ENCODE measurements around the gene RERG.

The RERG gene

DNA sequence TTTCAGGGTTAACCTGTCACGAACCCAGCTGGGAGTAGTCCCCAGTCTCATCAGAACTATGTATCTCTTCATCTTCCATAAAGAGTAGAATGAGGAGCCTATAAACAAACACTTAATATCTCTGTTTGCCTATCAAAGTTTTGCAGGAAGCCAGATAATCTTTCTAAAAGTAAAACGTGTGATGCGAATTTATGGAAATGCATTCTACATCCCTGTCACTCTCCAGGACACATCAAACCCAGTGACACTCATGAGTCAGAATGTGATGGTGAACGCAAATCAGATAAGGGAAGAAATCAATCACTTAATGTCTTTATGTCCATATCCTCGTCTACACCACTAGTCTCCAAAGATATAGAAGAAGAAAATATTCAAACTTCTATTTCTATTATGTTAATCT is 37.4 kb downstream of the RERG start:
- no peak for DNase-seq

DNA sequence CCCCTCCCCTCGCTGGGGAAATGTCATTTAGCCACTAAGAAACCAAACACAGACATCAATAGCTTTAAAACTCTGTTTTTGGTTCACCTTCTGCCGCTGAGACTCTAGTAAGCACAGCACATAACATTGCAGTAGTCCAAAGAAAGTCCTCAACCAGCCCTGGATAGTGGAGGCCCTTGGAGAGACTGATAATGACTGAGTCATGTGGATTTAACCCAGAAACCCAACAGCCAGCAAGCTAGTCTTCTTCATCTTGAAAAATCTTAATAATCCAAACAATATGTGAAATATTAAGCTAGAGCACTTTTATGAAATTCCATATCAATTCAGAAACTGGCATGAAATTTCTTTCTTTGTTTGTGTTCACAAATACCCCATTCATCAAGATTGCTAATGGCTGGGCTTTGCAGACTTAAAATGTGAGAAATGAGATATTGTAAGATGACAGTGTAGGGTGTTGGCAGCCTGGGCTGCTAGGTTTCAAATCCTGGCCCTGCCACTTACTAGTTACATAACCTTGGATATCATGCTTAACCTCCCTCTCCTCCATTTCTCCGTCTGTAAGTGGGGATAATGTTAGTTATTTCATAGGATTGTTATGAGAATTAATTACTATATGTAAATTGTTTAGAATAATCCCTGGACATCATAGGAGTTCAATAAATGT is 40.1 kb downstream of the RERG start:
- no peak for DNase-seq

DNA sequence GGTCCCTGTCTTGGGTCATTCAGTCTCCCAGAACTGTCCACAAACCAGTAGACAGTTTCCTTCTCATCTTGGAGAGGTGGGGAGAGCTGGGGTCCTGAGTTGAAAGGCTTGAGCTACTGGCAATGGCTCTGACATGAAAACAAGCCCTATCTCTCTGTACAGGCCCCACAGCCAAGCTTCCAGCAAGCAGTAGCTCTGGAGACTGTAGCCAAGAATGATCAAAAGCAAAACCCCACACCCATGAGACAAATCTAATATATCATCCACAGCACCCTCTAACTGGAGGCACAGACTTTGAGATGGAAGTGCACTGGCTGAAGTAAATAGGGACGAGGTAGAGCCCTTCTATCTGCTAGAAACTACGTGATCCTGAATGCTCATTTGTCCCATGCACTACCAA is 40.9 kb downstream of the RERG start:
- DNase-seq: no peak

DNA sequence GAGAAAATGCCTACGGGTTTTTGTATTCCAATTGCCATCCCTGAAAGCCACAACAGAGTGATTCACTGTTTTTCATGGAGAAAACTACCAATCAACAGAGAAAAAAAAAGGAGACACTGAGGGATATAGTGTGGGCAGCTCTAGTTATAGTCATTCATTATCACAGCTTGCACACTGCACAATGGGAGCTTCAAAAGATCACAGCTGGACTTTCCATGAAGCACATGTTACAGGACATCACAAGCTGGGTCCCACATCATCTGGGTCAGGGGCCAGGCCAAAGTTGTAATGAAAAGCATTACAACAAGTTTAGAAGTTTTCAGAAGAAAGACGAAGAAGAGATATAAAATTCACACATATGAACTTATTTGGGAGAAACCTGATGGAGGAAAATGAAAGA is 41.5 kb downstream of the RERG start:
- no peak for DNase-seq

DNA sequence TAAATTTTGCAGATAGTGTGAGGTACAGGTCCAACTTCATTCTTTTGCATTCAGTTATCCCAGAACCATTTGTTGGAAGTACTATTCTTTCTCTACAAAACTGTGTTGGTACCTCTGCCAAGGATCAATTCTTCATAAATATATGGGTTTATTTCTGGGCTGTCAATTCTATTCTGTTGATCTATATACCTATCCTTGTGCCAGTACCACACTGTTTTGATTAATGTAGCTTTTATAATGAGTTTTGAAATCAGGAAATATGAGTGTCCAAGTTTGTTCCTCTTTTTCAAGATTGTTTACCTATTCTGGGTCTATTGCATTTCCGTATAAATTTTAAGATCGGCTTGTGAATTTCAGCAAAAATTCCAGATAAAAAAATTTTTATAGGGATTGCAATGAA is 48.1 kb downstream of the RERG start:
- DNase-seq: no peak

DNA sequence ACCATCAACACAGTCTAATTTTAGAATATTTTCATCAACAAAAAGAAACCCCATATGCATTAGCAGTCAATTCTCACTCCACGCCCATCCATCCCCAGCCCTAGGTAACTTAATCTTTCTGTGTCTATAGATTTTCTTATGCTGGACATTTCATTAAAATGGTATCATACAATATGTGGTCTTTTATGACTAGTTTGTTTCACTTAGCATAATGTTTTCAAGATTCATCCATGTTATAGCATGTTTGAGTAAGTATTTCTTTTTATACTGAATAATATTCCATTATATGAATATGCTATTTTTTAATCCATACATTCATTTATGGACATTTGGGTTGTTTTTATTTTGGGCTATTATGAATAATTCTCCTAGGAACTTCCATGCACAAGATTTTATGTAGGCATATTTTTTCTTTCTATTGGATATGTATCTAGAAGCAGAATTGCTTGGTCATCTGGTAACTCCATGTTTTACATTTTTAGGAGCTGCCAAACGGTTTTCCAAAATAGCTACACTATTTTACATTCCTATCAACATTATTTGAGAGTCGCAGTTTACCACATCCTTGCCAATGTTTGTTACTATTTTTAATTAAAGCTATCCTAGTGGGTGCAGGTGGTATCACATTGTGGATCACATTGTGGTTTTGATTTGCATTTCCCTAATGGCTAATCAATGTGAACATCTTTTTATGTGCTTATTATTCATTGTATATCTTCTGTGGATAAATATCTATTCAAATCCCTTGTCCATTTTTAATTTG is 49.0 kb downstream of the RERG start:
- DNase-seq: no peak

DNA sequence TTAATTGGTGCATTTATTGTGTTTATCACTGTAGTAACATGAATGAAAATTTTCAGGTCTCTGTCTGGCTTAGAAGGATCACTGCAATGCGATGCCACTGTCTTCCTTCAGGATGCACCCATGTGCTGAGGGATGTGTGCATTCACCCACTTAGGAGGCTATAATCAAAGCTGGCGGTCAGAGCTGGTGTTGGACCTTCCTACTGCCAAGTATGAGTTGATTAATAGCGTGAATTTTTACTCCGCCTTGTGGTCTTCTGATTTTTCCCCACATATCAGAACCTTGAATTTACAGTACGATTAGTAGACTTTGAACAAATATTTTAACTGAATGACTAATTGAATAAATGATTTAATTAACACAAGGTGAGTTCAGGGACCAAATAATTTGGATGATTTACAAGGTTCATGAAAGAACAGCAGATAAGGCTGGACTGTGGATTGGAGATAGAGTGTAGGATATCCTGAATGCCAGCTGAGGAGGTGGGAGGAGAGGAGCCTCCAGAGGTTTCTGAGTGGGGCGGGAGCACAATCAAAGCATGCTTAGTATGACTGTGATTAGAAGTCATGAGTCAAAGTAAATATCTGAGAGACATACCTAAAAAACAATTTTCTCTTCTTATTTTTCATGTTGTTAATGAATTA is 50.1 kb downstream of the RERG start:
- no peak for DNase-seq

DNA sequence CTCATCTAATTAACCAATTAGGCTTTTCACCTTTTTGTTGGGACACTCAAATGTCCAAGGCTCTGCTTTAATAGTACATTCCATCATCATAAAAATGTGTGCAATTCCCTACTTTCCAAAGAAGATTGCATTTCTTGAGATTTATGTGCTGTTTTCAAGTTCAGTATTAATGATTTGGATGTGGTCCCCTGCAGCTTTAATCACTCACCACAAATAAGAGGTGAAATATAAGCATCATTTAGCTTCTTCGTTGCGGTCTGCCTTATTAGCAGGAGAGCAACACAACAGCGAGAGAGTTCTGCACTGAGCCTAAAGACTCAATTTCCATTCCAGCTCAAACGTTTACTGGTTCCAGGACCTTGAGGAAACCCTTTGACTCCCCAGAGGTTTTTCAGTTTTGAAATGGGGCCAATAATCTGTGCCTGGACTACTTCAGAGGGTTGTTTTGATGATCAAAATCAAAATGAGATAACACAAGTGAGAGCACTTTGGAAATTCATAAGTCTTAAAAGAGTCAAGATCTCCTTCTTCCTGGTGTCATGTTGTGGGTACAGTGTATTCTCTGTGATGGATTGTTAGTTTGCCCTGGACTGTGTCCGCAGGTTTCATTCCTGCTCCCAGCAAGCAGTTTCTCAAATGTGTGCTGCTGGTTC is 53.1 kb downstream of the RERG start:
- DNase-seq: no peak

DNA sequence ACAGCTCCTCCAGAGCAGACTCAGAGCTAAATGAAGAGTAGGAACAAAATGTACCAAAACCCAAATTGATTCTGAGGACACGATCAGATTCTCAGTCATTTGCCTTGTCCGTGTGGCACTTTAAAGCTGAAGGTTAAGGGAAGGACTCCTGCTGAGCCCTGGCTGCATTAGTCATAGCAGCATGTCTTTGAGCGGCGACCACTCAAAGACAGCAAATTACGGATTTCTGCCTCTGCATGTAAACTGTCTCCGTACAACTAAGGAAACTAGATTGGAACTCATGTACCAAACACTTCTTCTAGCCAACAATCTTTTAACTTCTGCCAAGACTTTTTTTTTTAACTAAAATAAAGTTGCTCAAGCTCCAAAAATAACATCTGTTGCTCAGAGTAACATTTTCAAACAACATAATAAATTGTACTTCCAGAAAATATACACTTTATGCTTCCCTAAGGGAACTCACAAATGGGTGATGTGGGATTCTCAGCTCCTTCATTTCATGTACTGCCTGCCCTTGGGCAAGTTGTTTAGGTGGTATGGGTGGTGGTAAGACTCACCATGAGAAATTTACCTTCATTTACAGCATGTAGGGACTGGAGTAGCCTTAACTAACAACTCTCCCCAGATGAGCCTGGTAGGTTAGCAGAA is 56.1 kb downstream of the RERG start:
- DNase-seq: no peak

DNA sequence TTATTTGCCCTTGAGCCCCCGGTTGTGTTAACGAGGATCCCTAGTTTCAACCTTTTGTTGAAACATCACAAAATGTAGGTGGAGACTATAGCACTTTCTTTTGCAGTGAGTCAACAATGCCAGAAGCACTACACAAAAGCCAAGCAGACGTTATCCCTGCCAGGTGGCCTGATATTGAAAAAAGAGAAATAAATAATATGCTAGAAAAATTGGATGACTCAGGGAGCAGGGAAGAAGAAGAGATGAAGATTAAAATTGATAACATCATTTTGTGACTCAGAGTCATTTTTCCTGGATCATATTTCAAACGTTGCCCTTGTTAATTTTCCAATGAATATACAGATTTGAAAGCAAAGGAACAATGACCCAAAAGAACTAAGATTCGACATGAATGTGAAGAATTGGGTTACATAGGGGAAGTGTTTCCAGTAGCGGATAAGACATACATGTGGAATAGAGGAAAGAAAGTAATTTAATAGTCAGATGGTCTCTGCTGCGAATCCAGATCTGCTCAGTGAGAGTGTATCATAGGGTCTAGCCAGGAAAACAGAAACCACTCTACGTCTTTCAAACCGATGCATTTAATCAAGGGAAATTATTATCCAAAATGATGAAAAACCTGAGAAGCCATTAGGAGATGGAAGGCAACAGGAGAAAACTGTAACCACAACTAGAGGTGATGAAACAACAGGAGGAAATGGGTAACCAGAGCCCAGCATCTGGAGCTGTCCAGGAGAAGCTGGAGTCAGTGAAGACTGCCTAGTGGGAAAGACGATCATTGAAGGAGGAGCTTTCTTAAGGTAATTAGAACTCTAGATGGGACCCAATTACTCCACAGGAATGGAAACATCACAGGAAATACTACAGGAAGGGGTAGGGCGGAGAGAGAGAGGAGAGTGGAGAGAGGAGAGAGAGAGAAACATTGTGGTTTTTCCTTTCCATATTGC is 57.9 kb downstream of the RERG start:
- DNase-seq: no peak

DNA sequence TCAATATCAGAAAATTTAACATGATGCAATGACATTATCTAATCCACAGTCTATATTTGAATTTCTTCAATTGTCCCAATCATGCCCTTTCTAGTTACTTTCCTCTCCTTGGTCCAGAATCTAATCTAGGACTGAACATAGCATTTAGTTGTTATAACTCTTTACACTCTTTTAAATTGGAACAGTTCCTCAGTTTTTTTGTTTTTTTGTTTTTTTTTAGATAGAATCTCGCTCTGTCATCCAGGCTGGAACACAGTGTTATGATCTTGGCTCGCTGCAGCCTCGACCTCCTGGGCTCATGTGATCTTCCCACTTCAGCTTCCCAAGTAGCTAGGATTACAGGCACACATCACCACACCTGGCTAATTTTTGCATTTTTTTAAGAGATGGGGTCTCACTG is 63.1 kb downstream of the RERG start:
- DNase-seq: no peak

DNA sequence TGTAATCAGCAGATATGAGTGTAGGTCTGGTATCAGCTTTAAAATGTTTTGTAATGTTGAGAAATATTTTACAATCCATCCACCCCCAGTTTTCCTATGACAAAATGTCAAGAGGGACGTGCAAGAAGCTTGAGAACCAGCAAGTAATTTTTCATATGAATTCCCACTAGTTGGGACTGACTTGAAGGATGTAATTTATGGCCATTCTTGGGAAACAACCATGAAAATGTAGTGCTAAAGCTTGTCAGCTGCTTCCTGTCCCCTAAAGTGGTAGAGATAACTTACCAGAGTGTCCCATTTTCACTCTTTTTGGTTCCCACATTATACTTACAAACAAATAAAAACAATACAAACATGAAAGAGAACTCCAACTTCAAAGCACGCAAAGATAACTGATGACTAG is 63.9 kb downstream of the RERG start:
- no peak for DNase-seq

DNA sequence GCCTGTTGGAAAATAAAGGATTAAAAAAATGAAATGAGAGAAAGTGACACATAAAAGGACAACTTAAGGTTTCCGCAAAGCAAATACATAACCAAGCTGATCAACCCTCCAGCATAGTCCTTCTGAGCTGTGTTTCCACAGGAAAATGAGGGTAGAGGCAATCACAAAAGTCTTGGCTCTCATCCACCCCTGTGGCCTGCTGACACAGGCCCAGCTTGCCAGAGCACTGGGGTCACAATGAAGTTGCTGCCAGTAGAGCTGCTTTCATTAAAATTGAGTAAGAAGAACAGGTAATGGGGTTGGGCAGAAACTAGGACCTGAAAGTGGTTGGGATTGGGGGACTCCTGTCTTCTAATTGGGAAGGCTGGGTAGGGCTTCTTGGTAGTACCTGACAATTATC is 65.9 kb downstream of the RERG start:
- DNase-seq: no peak

DNA sequence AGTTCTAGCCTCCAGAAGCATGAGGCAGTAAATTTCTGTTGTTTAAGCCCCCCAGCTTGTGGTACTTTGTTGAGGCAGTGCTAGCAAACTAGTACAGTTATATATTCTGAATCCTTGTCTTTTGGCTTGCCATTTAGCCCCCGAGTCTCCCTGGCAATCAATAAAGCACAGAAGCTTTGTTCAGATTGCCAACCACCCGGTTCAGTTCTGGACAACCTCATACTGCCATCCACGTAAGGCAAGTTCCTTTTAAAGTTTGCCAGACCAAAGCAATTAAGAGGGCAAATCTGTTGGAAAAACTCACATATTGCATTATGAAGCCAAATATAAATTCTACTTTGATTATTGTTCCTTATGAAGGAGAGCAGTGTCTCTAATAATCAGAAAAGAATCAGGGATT is 67.1 kb downstream of the RERG start:
- DNase-seq: no peak

DNA sequence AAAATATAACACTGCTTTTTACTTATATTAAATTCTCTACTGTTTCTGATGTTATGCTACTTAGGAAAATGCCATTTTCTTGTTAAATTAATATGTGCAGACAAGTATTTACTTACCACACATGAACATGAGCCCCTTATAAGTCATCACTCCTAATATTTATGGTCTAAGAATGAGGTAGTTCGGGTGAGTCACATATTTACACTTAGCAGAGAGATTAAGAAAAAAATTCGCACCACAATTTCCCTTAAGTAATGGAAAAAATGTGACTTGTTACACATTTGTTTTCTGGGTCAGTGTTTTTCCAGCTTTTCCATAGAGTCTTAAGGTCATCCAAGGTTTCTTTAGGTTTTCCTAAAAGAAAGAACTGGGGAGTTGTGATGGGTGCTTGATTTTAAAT is 68.3 kb downstream of the RERG start:
- DNase-seq: no peak

DNA sequence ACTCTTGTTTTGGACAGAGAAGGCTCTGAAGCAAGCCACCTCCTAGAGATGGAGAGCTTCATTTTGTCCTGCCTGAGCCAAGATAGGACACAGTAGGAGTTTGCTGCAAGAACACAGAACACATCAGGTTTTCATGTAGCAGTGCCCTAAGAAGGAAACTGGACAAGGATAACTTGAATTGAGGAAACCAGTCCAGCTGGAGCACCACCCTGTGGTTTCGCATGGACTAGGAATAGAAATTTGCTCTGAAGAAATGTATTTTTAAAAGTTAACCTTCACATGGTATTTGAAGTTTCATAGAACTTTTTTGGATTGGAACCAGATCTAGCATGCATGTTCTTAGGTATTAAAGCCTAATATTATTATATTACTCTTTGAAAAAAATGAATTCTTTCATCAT is 68.8 kb downstream of the RERG start:
- DNase-seq: no peak

DNA sequence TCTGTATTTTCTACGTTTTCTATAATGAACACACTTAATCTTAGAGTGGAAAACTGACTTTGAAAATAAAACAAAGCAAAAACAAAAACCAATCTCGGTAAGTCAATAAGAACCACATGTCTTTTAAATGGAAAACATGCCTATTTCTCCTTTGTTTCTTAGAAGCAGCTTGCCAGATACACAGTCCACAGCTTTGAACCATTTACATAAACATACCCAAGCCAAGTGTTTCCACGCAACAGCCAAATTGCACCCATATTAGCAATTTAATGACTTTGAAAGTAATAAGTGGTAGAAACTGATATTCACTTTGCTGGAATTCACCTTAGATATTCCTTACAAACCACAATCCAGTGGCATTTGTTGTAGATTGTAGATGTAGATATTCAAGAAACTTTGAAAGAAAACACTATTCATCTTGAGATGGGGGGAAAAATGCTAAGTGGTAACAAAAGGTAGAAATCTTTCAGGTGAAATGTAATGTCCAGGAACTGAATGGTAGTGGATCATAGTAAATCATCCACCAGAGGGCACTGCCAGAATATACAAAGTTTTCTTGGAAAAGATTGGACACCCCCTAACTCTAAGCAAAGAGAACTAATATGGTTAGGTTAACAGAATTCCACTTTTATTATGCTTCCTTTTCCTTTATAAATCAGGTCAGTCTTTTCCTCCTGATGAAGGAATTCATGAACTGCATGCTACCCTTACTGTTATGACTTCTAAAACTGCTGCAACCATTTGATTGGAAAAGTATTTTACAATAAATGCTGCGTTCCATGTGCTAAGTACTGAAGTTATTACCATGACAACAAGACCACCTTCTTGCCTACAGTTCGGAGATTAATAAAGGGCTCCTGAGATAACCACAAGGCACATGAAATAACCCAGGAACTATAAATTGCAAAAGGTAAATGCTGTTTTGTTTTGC is 69.8 kb downstream of the RERG start:
- DNase-seq: peak; percentile 12

DNA sequence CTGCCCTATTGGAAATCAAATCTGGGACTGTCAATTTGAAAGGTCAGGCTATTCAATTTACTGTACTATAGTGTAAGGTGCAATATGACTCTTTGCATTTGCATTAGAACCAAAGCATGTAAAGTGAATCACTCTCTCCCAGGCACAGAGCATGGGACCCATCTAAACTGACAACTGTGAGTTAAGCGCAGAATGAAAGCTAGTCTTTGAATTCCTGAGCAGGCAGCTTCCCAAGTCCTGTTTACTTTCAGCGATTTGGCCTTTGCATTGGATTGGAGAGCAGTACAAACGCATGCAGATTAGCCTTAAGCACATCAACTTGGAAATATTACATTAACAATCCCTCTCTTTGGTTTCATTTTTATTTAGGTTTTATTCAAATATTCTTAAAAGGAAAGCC is 74.6 kb downstream of the RERG start:
- no peak for DNase-seq

DNA sequence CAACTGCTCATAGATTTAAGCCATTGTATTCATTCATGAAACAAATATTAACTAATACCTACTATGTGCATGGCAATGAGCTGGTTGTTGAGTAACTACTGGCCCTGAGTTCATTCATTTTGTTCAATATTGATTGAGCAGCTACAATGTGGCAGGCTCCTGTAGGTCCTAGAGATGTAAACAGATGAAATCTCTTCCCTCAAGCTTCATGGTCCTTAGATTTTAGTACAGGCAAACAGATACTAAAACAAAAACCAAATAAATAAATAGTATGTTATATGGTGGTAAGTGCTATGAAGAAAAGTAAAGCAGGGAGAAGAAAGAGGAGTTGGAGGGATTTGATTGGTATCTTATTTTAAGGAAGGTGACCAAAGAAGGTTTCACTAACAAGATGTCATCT is 77.8 kb downstream of the RERG start:
- no peak for DNase-seq

DNA sequence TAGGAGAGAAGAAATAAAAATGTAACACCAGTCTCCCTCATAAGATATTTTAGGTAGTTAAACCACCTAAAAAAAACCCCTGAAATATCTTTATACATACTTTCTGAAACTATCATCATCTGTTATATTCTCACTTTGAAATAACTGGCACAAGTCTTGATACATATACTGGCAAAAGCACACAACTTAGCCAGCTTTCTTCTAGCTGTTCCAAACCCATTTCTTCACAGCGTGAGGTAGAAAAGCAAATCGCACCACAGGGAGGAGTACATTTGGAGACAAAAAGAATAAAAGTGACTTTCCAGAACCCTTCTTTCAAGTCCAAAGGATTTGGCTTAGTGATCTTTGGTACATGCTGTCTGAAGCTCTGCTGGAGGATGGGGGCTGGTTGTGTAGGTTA is 78.5 kb downstream of the RERG start:
- no peak for DNase-seq

DNA sequence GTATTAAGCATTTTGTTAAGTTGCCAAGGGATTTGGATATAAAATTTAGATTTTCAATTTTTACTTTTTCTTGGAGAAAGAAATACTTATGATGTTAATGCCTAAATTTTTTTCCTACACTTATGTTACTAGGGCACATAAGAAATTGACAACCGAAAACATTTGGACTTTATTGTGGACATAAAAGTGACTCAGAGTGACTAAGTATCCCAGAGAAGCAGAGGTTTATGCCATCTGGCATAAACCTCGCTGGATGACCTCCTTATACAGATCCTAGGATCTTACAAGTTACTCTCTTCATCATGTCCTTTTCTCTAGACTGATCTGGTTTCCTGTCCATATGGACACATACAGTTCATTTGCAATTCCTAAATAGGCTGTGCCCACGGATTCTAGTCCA is 89.8 kb downstream of the RERG start:
- no peak for DNase-seq

Measured in NCI-H774 (cell line).